ENCODE results near the gene USP6NL.

Gene USP6NL

DNA sequence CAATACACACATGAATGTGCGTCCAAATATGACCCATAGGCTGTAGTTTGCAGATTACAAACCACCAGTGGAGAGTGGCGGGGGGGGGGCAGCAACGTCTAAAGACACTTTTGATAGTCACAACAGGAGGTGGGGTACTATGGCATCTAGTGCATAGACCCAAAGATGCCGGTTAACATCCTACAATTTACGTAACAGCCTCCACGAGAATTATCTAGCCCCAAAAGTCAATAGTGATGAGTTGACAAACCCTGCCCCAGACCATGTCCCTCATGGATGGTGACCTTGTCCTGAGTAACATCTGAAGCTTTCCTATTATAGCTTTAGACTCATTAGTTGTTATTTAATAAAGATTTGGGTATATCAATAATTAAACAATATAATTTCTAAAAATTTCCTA, 31.6 kb downstream of the USP6NL start:
- Histone ChIP-seq H3K9ac (no peak overlapping the region), H4K20me1 (ENCODE audit: insufficient read depth) (no peaks in the 10 kb centered on the region), H3K27me3 (ENCODE audit: insufficient read depth, low read depth) (no peaks in the 10 kb centered on the region), H3K4me3 (IDR thresholded peaks at IDR 0.05; ENCODE audit: insufficient read depth, low read depth, low read length) (no peak overlapping the region), H3K4me2 (no peak overlapping the region), H3K4me1 (ENCODE audit: low read depth, poor library complexity, severe bottlenecking) (no peaks in the 10 kb centered on the region), H3K79me2 (ENCODE audit: insufficient read depth, low read depth) (no peaks in the 10 kb centered on the region), H2AFZ (ENCODE audit: low read depth) (no peak overlapping the region), H3K36me3 (ENCODE audit: insufficient read depth) (no peaks in the 10 kb centered on the region), H3K27ac (no peak overlapping the region)
- TF ChIP-seq, protein P1, sequence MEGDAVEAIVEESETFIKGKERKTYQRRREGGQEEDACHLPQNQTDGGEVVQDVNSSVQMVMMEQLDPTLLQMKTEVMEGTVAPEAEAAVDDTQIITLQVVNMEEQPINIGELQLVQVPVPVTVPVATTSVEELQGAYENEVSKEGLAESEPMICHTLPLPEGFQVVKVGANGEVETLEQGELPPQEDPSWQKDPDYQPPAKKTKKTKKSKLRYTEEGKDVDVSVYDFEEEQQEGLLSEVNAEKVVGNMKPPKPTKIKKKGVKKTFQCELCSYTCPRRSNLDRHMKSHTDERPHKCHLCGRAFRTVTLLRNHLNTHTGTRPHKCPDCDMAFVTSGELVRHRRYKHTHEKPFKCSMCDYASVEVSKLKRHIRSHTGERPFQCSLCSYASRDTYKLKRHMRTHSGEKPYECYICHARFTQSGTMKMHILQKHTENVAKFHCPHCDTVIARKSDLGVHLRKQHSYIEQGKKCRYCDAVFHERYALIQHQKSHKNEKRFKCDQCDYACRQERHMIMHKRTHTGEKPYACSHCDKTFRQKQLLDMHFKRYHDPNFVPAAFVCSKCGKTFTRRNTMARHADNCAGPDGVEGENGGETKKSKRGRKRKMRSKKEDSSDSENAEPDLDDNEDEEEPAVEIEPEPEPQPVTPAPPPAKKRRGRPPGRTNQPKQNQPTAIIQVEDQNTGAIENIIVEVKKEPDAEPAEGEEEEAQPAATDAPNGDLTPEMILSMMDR (conservative IDR thresholded peaks at IDR 0.05; ENCODE audit: low read depth, low read length) = no peak

- H3K27ac ChIP-seq = no peak overlapping the region
- no peaks in the 10 kb centered on the region for H3K4me1 ChIP-seq (ENCODE audit: low read depth, poor library complexity, severe bottlenecking)
- H3K4me3 ChIP-seq (IDR thresholded peaks at IDR 0.05; ENCODE audit: insufficient read depth, low read depth, low read length) = no peak overlapping the region
- H3K4me2 ChIP-seq = no peak overlapping the region
- H3K79me2 ChIP-seq (ENCODE audit: insufficient read depth, low read depth) = no peaks in the 10 kb centered on the region
- no peak overlapping the region for H3K9ac ChIP-seq
- no peak overlapping the region for H2AFZ ChIP-seq (ENCODE audit: low read depth)
- H3K27me3 ChIP-seq (ENCODE audit: insufficient read depth, low read depth) = no peaks in the 10 kb centered on the region
- TF ChIP-seq, protein P1 (conservative IDR thresholded peaks at IDR 0.05; ENCODE audit: low read depth, low read length) = no peak
- no peaks in the 10 kb centered on the region for H3K36me3 ChIP-seq (ENCODE audit: insufficient read depth)
- H4K20me1 ChIP-seq (ENCODE audit: insufficient read depth) = no peaks in the 10 kb centered on the region
These were observed 32.6 kb downstream of the USP6NL start for GRCh38 chr10:11578802-11579255.

DNA sequence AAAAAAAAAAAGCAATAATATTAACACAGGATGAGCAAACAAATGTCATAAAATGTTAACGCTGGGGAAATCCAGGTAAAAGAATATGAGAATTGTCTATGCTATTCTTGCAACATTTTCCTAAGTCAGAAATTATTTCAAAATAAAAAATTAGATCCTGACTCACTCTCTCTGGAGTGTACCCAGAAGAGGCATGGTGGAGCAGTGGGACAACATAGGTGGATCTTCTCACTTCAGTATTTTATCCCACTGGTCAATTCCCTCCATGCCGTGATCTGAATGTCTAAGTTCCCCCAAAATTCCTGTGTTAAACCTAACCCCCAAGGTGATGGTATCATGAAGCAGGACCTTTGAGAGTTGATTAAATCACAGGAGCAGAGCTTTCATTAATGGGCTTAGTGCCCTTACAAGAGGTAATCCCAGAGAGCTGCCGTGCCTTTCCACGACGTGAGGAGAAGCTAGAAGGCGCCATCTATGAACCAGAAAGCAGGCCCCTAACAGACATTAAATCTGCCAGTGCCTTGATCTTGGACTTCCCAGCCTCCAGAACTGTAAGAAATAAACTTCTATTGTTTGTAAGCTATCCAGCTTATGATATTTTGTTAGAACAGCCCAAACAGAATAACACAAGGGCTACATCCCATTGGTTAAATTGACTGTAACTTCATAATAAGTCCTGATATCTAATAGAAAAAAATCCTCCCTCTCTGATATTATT, 35.2 kb downstream of the USP6NL start:
- no peaks in the 10 kb centered on the region for H3K79me2 ChIP-seq (ENCODE audit: insufficient read depth, low read depth)

GRCh38 chr10:11573497-11573896, 38.0 kb downstream of the USP6NL start:
- H3K9ac ChIP-seq = no peak overlapping the region

More for the DNA sequence above, 35.2 kb downstream of the USP6NL start:
- no peak overlapping the region for H3K4me3 ChIP-seq (IDR thresholded peaks at IDR 0.05; ENCODE audit: insufficient read depth, low read depth, low read length)
- no peak overlapping the region for H2AFZ ChIP-seq (ENCODE audit: low read depth)
- H3K9ac ChIP-seq = no peak overlapping the region
- H4K20me1 ChIP-seq (ENCODE audit: insufficient read depth) = no peaks in the 10 kb centered on the region
- H3K4me1 ChIP-seq (ENCODE audit: low read depth, poor library complexity, severe bottlenecking) = no peaks in the 10 kb centered on the region
- TF ChIP-seq, protein P1 (conservative IDR thresholded peaks at IDR 0.05; ENCODE audit: low read depth, low read length) = no peak
- H3K27ac ChIP-seq = no peak overlapping the region
- H3K27me3 ChIP-seq (ENCODE audit: insufficient read depth, low read depth) = no peaks in the 10 kb centered on the region
- H3K4me2 ChIP-seq = no peak overlapping the region
- H3K36me3 ChIP-seq (ENCODE audit: insufficient read depth) = no peaks in the 10 kb centered on the region

More at GRCh38 chr10:11573497-11573896, 38.0 kb downstream of the USP6NL start:
- Histone ChIP-seq H3K4me1 (ENCODE audit: low read depth, poor library complexity, severe bottlenecking) (no peaks in the 10 kb centered on the region), H2AFZ (ENCODE audit: low read depth) (no peak overlapping the region), H4K20me1 (ENCODE audit: insufficient read depth) (no peaks in the 10 kb centered on the region), H3K4me3 (IDR thresholded peaks at IDR 0.05; ENCODE audit: insufficient read depth, low read depth, low read length) (no peak overlapping the region), H3K36me3 (ENCODE audit: insufficient read depth) (no peaks in the 10 kb centered on the region), H3K4me2 (no peak overlapping the region), H3K27ac (no peak overlapping the region), H3K27me3 (ENCODE audit: insufficient read depth, low read depth) (no peaks in the 10 kb centered on the region), H3K79me2 (ENCODE audit: insufficient read depth, low read depth) (no peaks in the 10 kb centered on the region)
- TF ChIP-seq, protein P1 (conservative IDR thresholded peaks at IDR 0.05; ENCODE audit: low read depth, low read length) = no peak

All from KMS-11 (cell line).